HG02840 (cell line): ENCODE results near the gene ABHD2.
"Not testable (repeated sequence)": the region's sequence is repeated elsewhere in the genome, so short reads cannot be mapped to it uniquely, and the experiment has no call there.

ENCODE experiments used
- ATAC-seq: cut with Tn5 transposase; IDR thresholded peaks from one replicate; pipeline ENCODE4 v1.9.1; 2021; ENCODE audit warnings: mild to moderate bottlenecking, moderate library complexity, moderate number of reproducible peaks; ENCODE audit not compliant: unreplicated experiment, low FRiP score

The ABHD2 gene, protein sequence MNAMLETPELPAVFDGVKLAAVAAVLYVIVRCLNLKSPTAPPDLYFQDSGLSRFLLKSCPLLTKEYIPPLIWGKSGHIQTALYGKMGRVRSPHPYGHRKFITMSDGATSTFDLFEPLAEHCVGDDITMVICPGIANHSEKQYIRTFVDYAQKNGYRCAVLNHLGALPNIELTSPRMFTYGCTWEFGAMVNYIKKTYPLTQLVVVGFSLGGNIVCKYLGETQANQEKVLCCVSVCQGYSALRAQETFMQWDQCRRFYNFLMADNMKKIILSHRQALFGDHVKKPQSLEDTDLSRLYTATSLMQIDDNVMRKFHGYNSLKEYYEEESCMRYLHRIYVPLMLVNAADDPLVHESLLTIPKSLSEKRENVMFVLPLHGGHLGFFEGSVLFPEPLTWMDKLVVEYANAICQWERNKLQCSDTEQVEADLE

DNA sequence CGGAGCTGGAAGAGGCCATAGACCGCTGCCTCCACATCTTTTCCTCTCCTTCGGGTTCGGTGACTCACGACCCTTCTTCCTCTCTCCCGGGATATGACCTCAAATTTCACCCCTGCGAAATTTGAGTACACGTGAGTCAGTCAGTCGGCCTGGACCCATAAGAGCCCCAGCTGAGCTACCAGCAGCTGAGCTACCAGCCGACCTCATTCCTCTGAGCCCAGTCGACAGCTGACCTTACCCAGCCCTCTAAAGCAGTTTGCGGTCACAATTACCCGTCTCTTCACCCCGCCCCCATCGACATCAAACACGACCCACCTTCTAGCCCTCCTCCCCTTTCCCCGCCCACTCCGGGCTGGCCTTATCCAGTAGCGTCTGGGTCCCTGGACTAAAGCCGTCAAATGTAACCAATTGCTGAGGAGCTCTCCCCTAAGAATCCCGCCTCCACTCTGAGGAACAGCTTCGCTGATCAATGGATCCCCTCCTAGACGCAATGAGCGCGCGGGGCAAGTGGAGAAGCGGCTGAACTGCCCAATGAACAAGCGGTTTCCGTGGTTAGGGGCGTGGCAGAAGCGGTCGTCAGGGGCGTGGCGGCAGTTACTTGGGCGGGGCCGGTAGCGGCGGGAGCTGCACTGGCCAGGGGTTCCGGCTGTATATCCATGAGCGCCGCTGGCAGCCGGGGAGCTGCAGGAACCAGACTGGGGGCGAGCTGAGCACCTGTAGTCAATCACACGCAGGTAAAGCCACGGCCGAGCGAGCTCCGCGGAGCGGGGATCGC, at the start of gene ABHD2:
Gene ABHD2, plus strand, starts transcription at position 627 of the 775 bp plus-strand sequence. CDS start 27,872 bp downstream, outside the sequence.
- ATAC-seq = peak; percentile 97

DNA sequence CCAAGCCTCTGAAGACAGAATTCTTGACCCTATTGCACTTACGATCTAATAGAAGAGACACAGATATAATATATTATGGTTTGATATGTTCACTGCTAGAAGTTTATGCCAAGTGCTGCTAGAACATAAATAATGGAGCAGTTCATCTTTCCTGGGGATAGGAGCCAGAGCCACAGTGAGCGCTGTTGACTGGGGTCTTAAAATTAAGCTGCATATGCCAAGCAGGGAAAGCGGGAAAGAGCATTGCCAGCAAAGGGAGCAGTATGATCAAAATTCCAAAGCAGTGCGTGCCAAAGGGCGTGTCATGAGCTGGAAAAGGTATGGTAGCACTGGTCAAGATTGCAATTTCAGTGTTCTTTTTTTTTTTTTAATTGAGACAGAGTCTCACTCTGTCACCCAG, 49.1 kb upstream of the ABHD2 start:
- ATAC-seq = no peak

GRCh38 chr15:89041507-89041906, 46.7 kb upstream of the ABHD2 start:
- ATAC-seq = no peak

- ATAC-seq = no peak
These were observed 45.9 kb upstream of the ABHD2 start for GRCh38 chr15:89042387-89042786.

- no peak for ATAC-seq
These were observed 44.9 kb upstream of the ABHD2 start for GRCh38 chr15:89043031-89044002.

- ATAC-seq = not testable (repeated sequence)
These were observed 39.1 kb upstream of the ABHD2 start for GRCh38 chr15:89049016-89049666.

DNA sequence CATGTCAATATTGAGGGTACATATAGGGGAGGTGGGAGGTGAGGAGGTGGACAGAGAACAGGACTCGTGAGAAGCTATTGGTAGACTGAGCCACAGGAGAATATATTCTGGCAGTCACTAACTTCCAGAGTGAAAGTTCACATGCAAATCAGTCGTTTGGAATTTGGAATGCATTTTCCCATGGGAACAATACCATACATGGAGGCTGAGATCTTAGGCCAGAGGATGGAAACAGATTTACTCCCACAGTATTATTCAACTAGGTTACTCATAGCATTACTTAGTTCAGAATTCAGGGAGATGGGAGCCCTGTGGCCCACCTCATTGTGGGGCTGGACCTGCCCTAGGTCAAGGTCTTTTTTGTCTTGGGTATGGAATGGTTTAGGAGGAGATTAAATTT, 36.4 kb upstream of the ABHD2 start:
- ATAC-seq = no peak

GRCh38 chr15:89052474-89052873, 35.8 kb upstream of the ABHD2 start:
- ATAC-seq = no peak

DNA sequence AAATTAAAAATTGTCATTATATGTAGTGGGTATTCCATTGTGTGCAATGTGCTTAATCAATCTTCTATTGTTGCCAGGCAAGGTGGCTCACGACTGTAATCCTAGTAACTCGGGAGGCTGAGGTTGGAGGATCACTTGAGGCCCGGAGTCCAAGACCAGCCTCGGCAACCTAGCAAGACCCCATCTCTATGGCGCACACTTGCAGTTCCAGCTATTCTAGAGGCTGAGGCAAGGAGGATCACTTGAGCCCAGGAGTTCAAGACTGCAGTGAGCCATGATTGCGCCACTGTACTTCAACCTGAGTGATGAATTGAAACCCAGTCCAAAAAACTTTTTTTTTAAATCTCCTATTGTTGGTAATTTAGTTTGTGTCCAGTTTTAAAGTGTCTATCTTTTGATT, 33.4 kb upstream of the ABHD2 start:
- no peak for ATAC-seq

- no peak for ATAC-seq
These were observed 30.6 kb upstream of the ABHD2 start for GRCh38 chr15:89057506-89058133.

DNA sequence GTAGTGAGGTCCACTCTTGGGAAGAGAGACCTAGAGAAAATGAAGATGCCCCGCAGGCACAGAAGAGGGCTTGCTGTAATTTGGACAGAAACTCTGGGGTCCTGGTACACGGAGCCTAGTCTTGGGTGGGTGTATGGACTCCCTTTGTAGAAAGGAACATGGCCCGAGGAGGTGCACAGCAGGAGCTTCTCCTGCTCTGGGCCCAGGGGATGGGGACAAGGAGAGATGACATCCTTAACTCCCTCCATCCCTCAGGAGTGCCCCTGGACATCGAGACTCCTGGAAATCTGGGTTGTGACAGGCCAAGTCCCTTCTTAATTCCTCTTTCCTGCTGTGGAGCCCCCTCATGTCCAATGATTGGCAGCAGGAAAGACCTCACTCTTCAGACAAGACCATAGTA, 29.9 kb upstream of the ABHD2 start:
- no peak for ATAC-seq

- ATAC-seq = no peak
These were observed 29.3 kb upstream of the ABHD2 start for GRCh38 chr15:89058876-89059405.

- ATAC-seq = no peak
These were observed 22.0 kb upstream of the ABHD2 start for GRCh38 chr15:89066280-89066679.

DNA sequence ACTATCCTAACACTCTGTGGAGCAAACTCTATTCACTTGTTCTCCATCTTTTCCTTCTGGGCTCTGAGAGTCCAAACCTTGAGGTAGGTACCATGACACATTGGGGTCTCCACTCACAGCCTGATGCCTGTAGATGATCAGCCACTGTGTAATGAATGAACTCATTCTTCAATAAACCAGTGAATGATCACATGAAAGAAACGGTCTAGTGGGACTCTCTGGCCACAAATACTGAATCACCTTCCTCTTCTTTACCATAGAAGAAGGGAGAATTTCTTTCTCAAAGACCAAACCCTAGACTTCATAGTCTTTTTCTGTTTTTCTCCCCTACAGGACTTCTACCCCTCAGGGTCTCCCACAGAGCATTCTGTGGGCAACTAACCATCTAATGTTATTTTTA, 20.5 kb upstream of the ABHD2 start:
- no peak for ATAC-seq

GRCh38 chr15:89068325-89068784, 19.9 kb upstream of the ABHD2 start:
- no peak for ATAC-seq

- ATAC-seq = no peak
These were observed 17.8 kb upstream of the ABHD2 start for GRCh38 chr15:89070197-89071124.

DNA sequence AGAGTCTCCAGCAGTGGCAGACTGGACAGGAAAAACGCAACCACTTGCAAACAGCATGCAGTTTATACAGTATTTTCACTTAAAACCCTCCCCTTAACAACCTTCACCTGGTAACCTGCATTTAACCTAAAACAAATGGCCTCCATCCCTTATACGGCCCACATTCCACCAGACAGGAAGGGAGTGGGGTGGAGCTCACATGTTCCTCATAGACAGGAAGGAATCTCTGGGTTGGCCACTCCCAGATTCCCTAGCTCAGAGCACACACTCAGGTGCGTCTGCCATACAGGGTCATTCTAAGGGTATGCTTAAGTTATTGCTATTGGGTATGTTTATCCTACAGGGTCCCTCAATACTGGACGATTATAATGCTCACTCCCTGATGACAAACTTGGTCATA, 16.8 kb upstream of the ABHD2 start:
- ATAC-seq = no peak

GRCh38 chr15:89072277-89072869, 15.9 kb upstream of the ABHD2 start:
- ATAC-seq = no peak
